Ishikawa (cell line): Measurements from ENCODE around the gene LRRC56.
A peak's percentile ranks its signal among the peaks of the same experiment; 100 is the strongest.

Source experiments
- CEBPB ChIP-seq: IDR thresholded peaks from 2 replicates; pipeline ENCODE4 v1.6.1; 2012
- CREB1 ChIP-seq: IDR thresholded peaks from 2 replicates; pipeline ENCODE4 v1.6.1; 2012; ENCODE audit warnings: low read depth
- EGR1 ChIP-seq: IDR thresholded peaks from 2 replicates; pipeline ENCODE4 v1.6.1; 2012
- EP300 ChIP-seq: IDR thresholded peaks from 2 replicates; pipeline ENCODE4 v1.6.1; 2012; ENCODE audit warnings: borderline replicate concordance
- FOXM1 ChIP-seq: IDR thresholded peaks from 2 replicates; pipeline ENCODE4 v1.6.1; 2012; ENCODE audit warnings: low read depth, borderline replicate concordance
- NFIC ChIP-seq: IDR thresholded peaks from 2 replicates; pipeline ENCODE4 v1.6.1; 2012
- RAD21 ChIP-seq: IDR thresholded peaks from 2 replicates; pipeline ENCODE4 v1.6.1; 2012; ENCODE audit warnings: low read depth
- TAF1 ChIP-seq: IDR thresholded peaks from 2 replicates; pipeline ENCODE4 v1.6.1; 2012; ENCODE audit warnings: low read depth, mild to moderate bottlenecking
- TCF12 ChIP-seq: IDR thresholded peaks from 2 replicates; pipeline ENCODE4 v1.6.1; 2012; ENCODE audit warnings: low read depth
- TEAD4 ChIP-seq: IDR thresholded peaks from 2 replicates; pipeline ENCODE4 v1.6.1; 2012
- YY1 ChIP-seq: IDR thresholded peaks from 2 replicates; pipeline ENCODE4 v1.6.1; 2012; ENCODE audit warnings: low read depth
- ZBTB7A ChIP-seq: IDR thresholded peaks from 2 replicates; pipeline ENCODE4 v1.6.1; 2012; ENCODE audit warnings: low read depth
- TF ChIP-seq, protein P1 (sequence below): IDR thresholded peaks from 2 replicates; pipeline ENCODE4 v1.6.1; 2012
- TF ChIP-seq, protein P2 (sequence below): IDR thresholded peaks from 2 replicates; pipeline ENCODE4 v1.6.1; 2012
- TF ChIP-seq, protein P3 (sequence below): IDR thresholded peaks from 2 replicates; pipeline ENCODE4 v1.6.1; 2012; ENCODE audit warnings: low read depth, mild to moderate bottlenecking

The LRRC56 gene

DNA sequence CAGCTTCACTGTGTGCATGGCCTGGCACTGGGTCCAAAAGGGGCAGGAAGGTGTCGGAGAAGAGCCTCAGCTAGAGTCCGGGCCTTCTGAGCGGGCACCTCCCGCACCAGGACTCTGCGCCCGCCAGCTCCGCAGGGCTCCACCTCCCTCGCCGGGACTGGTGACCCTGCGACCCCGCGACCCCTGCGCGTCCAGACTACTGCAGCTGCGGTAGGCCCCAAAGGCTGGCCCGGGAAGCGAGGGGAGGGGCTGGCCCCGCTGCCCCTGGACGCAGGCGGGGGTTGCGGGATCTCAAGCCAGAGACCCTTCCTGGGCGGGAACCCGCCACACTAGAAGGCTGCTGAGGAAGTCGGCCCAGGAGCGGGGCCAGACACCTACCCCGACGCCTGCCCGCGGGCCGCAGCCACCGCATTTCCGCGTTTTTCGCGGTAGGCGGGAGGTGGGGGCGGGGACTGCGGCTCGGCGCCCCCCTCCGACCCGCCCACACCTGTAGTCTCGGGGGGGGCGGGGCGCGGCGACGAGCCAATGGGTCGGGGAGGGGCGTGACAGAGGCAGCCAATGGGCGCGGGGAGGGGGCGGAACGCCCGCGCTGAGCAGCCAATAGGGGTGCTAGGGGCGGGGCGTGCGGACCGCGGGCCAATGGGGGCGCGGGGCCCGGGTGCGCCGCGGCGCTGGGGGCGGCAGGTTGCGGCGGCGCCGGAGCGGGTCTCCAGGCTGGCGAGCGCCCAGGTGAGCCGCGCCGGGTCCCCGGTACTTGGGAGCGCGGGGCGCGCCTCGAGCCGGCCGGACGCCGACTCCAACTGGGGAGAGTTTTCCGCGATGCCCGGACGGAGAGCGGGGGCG lies 23.2 kb downstream of the LRRC56 start, which contains the start of the genes LMNTD2 and RASSF7:
TSS of gene LMNTD2 (minus strand) at position 434 of the 843 bp plus-strand sequence. CDS start at position 412, 22 bp downstream.
TSS of gene RASSF7 (plus strand) at position 666 of the 843 bp plus-strand sequence. CDS start 799 bp downstream, outside the sequence.
- TF ChIP-seq TEAD4 (no peak), CEBPB (no peak), EP300 (peak; percentile 39; the same call in 1 of the 2 replicates), CREB1 (peak; percentile 45), YY1 (no peak), NFIC (no peak), RAD21 (no peak), EGR1 (peak; percentile 47), TAF1 (peak; percentile 42; the same call in 1 of the 2 replicates), FOXM1 (no peak), TCF12 (peak; percentile 49), ZBTB7A (peak; percentile 94)
- TF ChIP-seq, protein P1, sequence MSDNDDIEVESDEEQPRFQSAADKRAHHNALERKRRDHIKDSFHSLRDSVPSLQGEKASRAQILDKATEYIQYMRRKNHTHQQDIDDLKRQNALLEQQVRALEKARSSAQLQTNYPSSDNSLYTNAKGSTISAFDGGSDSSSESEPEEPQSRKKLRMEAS: peak; percentile 52
- TF ChIP-seq, protein P2, sequence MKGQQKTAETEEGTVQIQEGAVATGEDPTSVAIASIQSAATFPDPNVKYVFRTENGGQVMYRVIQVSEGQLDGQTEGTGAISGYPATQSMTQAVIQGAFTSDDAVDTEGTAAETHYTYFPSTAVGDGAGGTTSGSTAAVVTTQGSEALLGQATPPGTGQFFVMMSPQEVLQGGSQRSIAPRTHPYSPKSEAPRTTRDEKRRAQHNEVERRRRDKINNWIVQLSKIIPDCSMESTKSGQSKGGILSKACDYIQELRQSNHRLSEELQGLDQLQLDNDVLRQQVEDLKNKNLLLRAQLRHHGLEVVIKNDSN: 0 out of 2 replicates have a peak, but pooled peaks have one; percentile 4
- TF ChIP-seq, protein P3, sequence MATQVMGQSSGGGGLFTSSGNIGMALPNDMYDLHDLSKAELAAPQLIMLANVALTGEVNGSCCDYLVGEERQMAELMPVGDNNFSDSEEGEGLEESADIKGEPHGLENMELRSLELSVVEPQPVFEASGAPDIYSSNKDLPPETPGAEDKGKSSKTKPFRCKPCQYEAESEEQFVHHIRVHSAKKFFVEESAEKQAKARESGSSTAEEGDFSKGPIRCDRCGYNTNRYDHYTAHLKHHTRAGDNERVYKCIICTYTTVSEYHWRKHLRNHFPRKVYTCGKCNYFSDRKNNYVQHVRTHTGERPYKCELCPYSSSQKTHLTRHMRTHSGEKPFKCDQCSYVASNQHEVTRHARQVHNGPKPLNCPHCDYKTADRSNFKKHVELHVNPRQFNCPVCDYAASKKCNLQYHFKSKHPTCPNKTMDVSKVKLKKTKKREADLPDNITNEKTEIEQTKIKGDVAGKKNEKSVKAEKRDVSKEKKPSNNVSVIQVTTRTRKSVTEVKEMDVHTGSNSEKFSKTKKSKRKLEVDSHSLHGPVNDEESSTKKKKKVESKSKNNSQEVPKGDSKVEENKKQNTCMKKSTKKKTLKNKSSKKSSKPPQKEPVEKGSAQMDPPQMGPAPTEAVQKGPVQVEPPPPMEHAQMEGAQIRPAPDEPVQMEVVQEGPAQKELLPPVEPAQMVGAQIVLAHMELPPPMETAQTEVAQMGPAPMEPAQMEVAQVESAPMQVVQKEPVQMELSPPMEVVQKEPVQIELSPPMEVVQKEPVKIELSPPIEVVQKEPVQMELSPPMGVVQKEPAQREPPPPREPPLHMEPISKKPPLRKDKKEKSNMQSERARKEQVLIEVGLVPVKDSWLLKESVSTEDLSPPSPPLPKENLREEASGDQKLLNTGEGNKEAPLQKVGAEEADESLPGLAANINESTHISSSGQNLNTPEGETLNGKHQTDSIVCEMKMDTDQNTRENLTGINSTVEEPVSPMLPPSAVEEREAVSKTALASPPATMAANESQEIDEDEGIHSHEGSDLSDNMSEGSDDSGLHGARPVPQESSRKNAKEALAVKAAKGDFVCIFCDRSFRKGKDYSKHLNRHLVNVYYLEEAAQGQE: no peak

DNA sequence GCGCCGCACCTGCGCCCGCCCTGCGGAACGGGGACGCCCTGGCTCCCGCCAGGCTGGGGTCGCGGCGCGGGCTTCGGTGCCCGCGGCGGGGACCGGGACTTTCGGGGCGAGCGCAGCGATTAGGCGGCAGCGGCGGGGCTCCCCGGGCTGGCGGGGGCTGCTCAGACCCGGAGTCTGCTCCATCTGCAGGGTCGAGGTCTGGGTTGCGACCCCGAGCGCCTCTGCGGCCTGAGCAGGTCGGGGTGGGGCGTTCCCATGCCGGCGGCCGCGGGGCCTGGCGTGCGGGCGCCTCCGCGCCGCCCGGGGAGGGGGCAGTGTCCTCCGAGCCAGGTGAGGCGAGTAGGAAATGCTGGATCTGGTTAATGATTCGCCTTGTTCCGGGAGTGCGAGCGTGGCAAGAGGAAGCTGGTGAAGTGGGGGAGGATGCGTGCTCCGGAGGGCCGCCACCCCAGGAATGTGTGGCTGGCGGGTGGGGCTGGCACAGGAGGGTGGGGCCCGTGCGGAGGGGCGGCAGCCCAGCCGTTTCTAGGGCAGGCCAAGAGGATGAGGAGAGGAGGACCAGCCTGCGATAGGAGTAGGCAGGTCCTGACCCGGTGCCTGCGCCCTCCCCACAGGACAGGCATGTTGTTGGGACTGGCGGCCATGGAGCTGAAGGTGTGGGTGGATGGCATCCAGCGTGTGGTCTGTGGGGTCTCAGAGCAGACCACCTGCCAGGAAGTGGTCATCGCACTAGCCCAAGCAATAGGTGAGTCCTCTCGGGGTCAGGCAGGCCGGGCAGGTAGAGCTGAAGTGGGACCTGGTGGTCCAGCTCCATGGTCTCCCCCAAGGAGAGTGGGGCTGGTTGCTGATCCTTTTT lies 24.0 kb downstream of the LRRC56 start:
- TF ChIP-seq, protein P2: no peak
- peak; percentile 73 for TF ChIP-seq TEAD4
- 0 out of 2 replicates have a peak, but pooled peaks have one; percentile 18 for TF ChIP-seq TAF1
- TF ChIP-seq, protein P1: peak; percentile 47; the same call in 1 of the 2 replicates

DNA sequence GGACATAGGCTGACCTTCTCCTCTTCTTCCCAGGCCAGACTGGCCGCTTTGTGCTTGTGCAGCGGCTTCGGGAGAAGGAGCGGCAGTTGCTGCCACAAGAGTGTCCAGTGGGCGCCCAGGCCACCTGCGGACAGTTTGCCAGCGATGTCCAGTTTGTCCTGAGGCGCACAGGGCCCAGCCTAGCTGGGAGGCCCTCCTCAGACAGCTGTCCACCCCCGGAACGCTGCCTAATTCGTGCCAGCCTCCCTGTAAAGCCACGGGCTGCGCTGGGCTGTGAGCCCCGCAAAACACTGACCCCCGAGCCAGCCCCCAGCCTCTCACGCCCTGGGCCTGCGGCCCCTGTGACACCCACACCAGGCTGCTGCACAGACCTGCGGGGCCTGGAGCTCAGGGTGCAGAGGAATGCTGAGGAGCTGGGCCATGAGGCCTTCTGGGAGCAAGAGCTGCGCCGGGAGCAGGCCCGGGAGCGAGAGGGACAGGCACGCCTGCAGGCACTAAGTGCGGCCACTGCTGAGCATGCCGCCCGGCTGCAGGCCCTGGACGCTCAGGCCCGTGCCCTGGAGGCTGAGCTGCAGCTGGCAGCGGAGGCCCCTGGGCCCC lies 24.8 kb downstream of the LRRC56 start:
- TF ChIP-seq, protein P2: no peak
- TF ChIP-seq FOXM1 (no peak), EGR1 (no peak), CREB1 (no peak), TCF12 (no peak), YY1 (no peak), EP300 (no peak), RAD21 (no peak), NFIC (no peak), TAF1 (no peak), ZBTB7A (no peak), TEAD4 (no peak), CEBPB (no peak)
- TF ChIP-seq, protein P3: no peak
- TF ChIP-seq, protein P1: no peak
